Hepatocyte (in vitro differentiated cells): ENCODE measurements around the gene TEKT2. TPM values are rescaled to one million over a fixed set of nuclear protein-coding genes. Genes with fewer than 3 reads are reported as not detected.

Source experiments
- DNase-seq: peaks from one replicate; pipeline ENCODE4 v3.0.0-alpha.2; 2016; ENCODE audit warnings: low spot score
- H2AFZ ChIP-seq: fragments of 200-600 bp; sonication (generic); 2 replicates; pipeline ENCODE4 v1.6.0; 2016; ENCODE audit warnings: antibody characterized with exemption, mild to moderate bottlenecking
- H3K27ac ChIP-seq: fragments of 200-600 bp; sonication (generic); 2 replicates; pipeline ENCODE4 v1.5.1; 2016; ENCODE audit warnings: mild to moderate bottlenecking
- H3K27me3 ChIP-seq: fragments of 200-600 bp; sonication (generic); 2 replicates; pipeline ENCODE4 v1.6.1; 2016
- H3K36me3 ChIP-seq: fragments of 200-600 bp; sonication (generic); replicated peaks from 2 replicates; pipeline ENCODE4 v1.5.1; 2016; ENCODE audit warnings: low read depth; ENCODE audit not compliant: insufficient read depth
- H3K4me1 ChIP-seq: fragments of 200-600 bp; sonication (generic); 2 replicates; pipeline ENCODE4 v1.5.1; 2016; ENCODE audit warnings: mild to moderate bottlenecking, moderate library complexity; ENCODE audit not compliant: insufficient read depth
- H3K4me2 ChIP-seq: fragments of 200-600 bp; sonication (generic); 2 replicates; pipeline ENCODE4 v1.6.0; 2016
- H3K4me3 ChIP-seq: fragments of 200-600 bp; sonication (generic); 2 replicates; pipeline ENCODE4 v1.5.1; 2016; ENCODE audit warnings: mild to moderate bottlenecking
- H3K79me2 ChIP-seq: fragments of 200-600 bp; sonication (generic); 2 replicates; pipeline ENCODE4 v1.6.0; 2017; ENCODE audit warnings: mild to moderate bottlenecking
- H3K9me2 ChIP-seq: fragments of 200-600 bp; sonication (generic); replicated peaks from 2 replicates; pipeline ENCODE4 v1.6.0; 2017; ENCODE audit warnings: mild to moderate bottlenecking; ENCODE audit not compliant: insufficient read depth
- H3K9me3 ChIP-seq: fragments of 200-600 bp; sonication (generic); 2 replicates; pipeline ENCODE4 v1.5.1; 2016; ENCODE audit warnings: low read depth, mild to moderate bottlenecking
- H4K20me1 ChIP-seq: fragments of 200-600 bp; sonication (generic); 2 replicates; pipeline ENCODE4 v1.6.0; 2016; ENCODE audit warnings: mild to moderate bottlenecking; ENCODE audit not compliant: insufficient read depth, poor library complexity, severe bottlenecking
- CTCF ChIP-seq: fragments of 200-600 bp; sonication (generic); IDR thresholded peaks from 2 replicates; pipeline ENCODE4 v1.5.1; 2016; ENCODE audit warnings: antibody characterized with exemption, mild to moderate bottlenecking; ENCODE audit not compliant: poor library complexity
- EZH2 ChIP-seq: fragments of 200-600 bp; sonication (generic); IDR thresholded peaks from 2 replicates; pipeline ENCODE4 v1.6.1; 2016; ENCODE audit warnings: antibody characterized with exemption, mild to moderate bottlenecking, borderline replicate concordance
- EZH2phosphoT487 ChIP-seq: fragments of 200-600 bp; sonication (generic); IDR thresholded peaks from one replicate; pipeline ENCODE4 v1.6.1; 2018; ENCODE audit warnings: antibody characterized with exemption, mild to moderate bottlenecking, low read depth, moderate library complexity; ENCODE audit not compliant: unreplicated experiment, severe bottlenecking
- WGBS: methylation state at CpG from one replicate; pipeline ENCODE4 v1.1.6; 2016; ENCODE audit warnings: low lambda C conversion rate; ENCODE audit errors: missing lambda C conversion rate; 5-methylcytosine and 5-hydroxymethylcytosine counted together
- polyA plus RNA-seq: library from polyadenylated mRNA; unstranded; fragments of >200 nt; fragmentation: Nextera tagmentation; extraction: Ambion mirVana; gene quantifications from 2 replicates; pipeline ENCODE4 v1.2.1, GENCODE V29; 2016
- total RNA-seq: library from RNA; depleted of rRNA; stranded (reverse); fragments of >200 nt; gene quantifications from 2 replicates; pipeline ENCODE4 v1.2.3, GENCODE V29; 2014

The TEKT2 gene
- total and polyA plus RNA-seq, 2 experiments from 2014 or later, result 1.1 to 1.4 TPM

GRCh38 chr1:36040238-36040637, 43.7 kb upstream of the TEKT2 start:
- 90% methylated on average over 2 of the region's 2 CpGs for WGBS
- no peaks in the 10 kb centered on the region for H3K4me1 ChIP-seq
- no peaks in the 10 kb centered on the region for H3K27me3 ChIP-seq
- H3K27ac ChIP-seq, result no peak overlapping the region
- no peak for DNase-seq
- H2AFZ ChIP-seq, result no peak overlapping the region
- no peaks in the 10 kb centered on the region for H3K9me2 ChIP-seq
- no peak overlapping the region for H3K4me3 ChIP-seq
- no peak overlapping the region for H3K4me2 ChIP-seq
- no peaks in the 10 kb centered on the region for H3K79me2 ChIP-seq
- H4K20me1 ChIP-seq, result no peaks in the 10 kb centered on the region
- no peaks in the 10 kb centered on the region for H3K36me3 ChIP-seq
- TF ChIP-seq EZH2, result no peak
- TF ChIP-seq EZH2phosphoT487, result no peak
- TF ChIP-seq CTCF, result no peak
- H3K9me3 ChIP-seq, result no peaks in the 10 kb centered on the region

- TF ChIP-seq EZH2 (no peak), EZH2phosphoT487 (no peak), CTCF (no peak)
- H3K27ac ChIP-seq, result no peak overlapping the region
- no peaks in the 10 kb centered on the region for H3K36me3 ChIP-seq
- no peaks in the 10 kb centered on the region for H3K9me2 ChIP-seq
- no peak for DNase-seq
- no peak overlapping the region for H3K4me2 ChIP-seq
- H3K9me3 ChIP-seq, result no peaks in the 10 kb centered on the region
- H2AFZ ChIP-seq, result no peak overlapping the region
- H3K79me2 ChIP-seq, result no peaks in the 10 kb centered on the region
- H4K20me1 ChIP-seq, result no peaks in the 10 kb centered on the region
- no peaks in the 10 kb centered on the region for H3K4me1 ChIP-seq
- no peaks in the 10 kb centered on the region for H3K27me3 ChIP-seq
- no peak overlapping the region for H3K4me3 ChIP-seq
Measured at GRCh38 chr1:36051821-36052220, 32.1 kb upstream of the TEKT2 start.

- no peaks in the 10 kb centered on the region for H3K27me3 ChIP-seq
- no peaks in the 10 kb centered on the region for H3K36me3 ChIP-seq
- H3K4me1 ChIP-seq, result no peaks in the 10 kb centered on the region
- no peaks in the 10 kb centered on the region for H3K79me2 ChIP-seq
- no peak overlapping the region for H2AFZ ChIP-seq
- H3K9me2 ChIP-seq, result no peaks in the 10 kb centered on the region
- no peak overlapping the region for H3K4me2 ChIP-seq
- TF ChIP-seq CTCF (no peak), EZH2 (no peak), EZH2phosphoT487 (no peak)
- H4K20me1 ChIP-seq, result no peaks in the 10 kb centered on the region
- no peaks in the 10 kb centered on the region for H3K9me3 ChIP-seq
- no peak overlapping the region for H3K4me3 ChIP-seq
- no peak overlapping the region for H3K27ac ChIP-seq
- DNase-seq, result no peak
Measured at GRCh38 chr1:36053978-36054377, 29.9 kb upstream of the TEKT2 start.

- Histone ChIP-seq H2AFZ (no peak overlapping the region), H3K27ac (no peak overlapping the region), H3K4me2 (no peak overlapping the region), H3K4me3 (no peak overlapping the region), H3K4me1 (no peaks in the 10 kb centered on the region), H4K20me1 (no peaks in the 10 kb centered on the region), H3K9me3 (no peaks in the 10 kb centered on the region), H3K79me2 (no peaks in the 10 kb centered on the region), H3K9me2 (no peaks in the 10 kb centered on the region), H3K27me3 (no peaks in the 10 kb centered on the region), H3K36me3 (no peaks in the 10 kb centered on the region)
- TF ChIP-seq CTCF (no peak), EZH2 (no peak), EZH2phosphoT487 (no peak)
- 95% methylated on average over 5 of the region's 5 CpGs for WGBS
- no peak for DNase-seq
Measured at GRCh38 chr1:36055706-36056105, 28.2 kb upstream of the TEKT2 start.
